IMR-90 (cell line): ENCODE measurements around the gene AAK1. TPM values are rescaled to one million over a fixed set of nuclear protein-coding genes. Genes with fewer than 3 reads are reported as not detected.
A peak's percentile ranks its signal among the peaks of the same experiment; 100 is the strongest.

ENCODE experiments used
- ATAC-seq: fragments of 200-7000 bp; cut with Tn5 transposase; 2 replicates; pipeline ENCODE4 v1.9.1; 2020; ENCODE audit warnings: low read depth, mild to moderate bottlenecking, moderate library complexity
- BruUV-seq: library from RNA; stranded (reverse); fragments of 400-500 nt; replicated peaks from 2 replicates; lab custom pipeline; 2021; lab: Mats Ljungman, UMichigan
- CTCF ChIA-PET: fragments of 300-600 bp; formaldehyde crosslinking; extraction: SDS; loops from one replicate; lab custom pipeline; 2021; ENCODE audit warnings: antibody characterized with exemption; lab: Yijun Ruan, JAX
- POLR2A ChIA-PET: fragments of 300-600 bp; sonication (Branson Sonifier 250); formaldehyde crosslinking; loops from one replicate; lab custom pipeline; 2022; ENCODE audit warnings: antibody characterized with exemption; ENCODE audit not compliant: unreplicated experiment; lab: Charles Lee
- DNase-seq: peaks from one replicate; pipeline ENCODE4 v3.0.0; 2013
- H2AFZ ChIP-seq: replicated peaks from 2 replicates; pipeline ENCODE3; 2013; ENCODE audit warnings: low read length, mild to moderate bottlenecking; ENCODE audit not compliant: poor library complexity
- H2AK5ac ChIP-seq: 2 replicates; pipeline ENCODE4 v1.6.1; 2013; ENCODE audit warnings: low read depth, low read length, inconsistent platforms
- H2AK9ac ChIP-seq: replicated peaks from 2 replicates; pipeline ENCODE3; 2013; ENCODE audit warnings: mild to moderate bottlenecking, low read depth, low read length, moderate library complexity; ENCODE audit not compliant: poor library complexity
- H2BK120ac ChIP-seq: 2 replicates; pipeline ENCODE4 v1.6.1; 2013; ENCODE audit warnings: low read depth, low read length, inconsistent platforms
- H2BK15ac ChIP-seq: 3 replicates; pipeline ENCODE4 v1.6.1; 2013; ENCODE audit warnings: low read depth, low read length, inconsistent platforms
- H2BK20ac ChIP-seq: 2 replicates; pipeline ENCODE4 v1.6.1; 2013; ENCODE audit warnings: low read depth, mild to moderate bottlenecking, inconsistent platforms, low read length, moderate library complexity
- H2BK5ac ChIP-seq: 2 replicates; pipeline ENCODE4 v1.6.1; 2013; ENCODE audit warnings: mild to moderate bottlenecking, low read depth, low read length, inconsistent platforms; ENCODE audit not compliant: poor library complexity, severe bottlenecking
- H3K14ac ChIP-seq: replicated peaks from 2 replicates; pipeline ENCODE4 v1.6.1; 2013; ENCODE audit warnings: low read depth, low read length, inconsistent platforms
- H3K18ac ChIP-seq: 2 replicates; pipeline ENCODE4 v1.6.1; 2013; ENCODE audit warnings: low read depth, low read length, control low read depth
- H3K23ac ChIP-seq: 2 replicates; pipeline ENCODE4 v1.6.1; 2013; ENCODE audit warnings: low read depth, low read length, inconsistent platforms
- H3K27ac ChIP-seq: 2 replicates; pipeline ENCODE4 v1.5.1; 2013; ENCODE audit warnings: mild to moderate bottlenecking, control low read depth, low read length; ENCODE audit not compliant: insufficient read depth
- H3K27me3 ChIP-seq: 2 replicates; pipeline ENCODE4 v1.6.1; 2013; ENCODE audit warnings: low read length; ENCODE audit not compliant: control insufficient read depth, insufficient read depth
- H3K36me3 ChIP-seq: 2 replicates; pipeline ENCODE4 v1.6.1; 2013; ENCODE audit warnings: low read length, mixed read lengths; ENCODE audit not compliant: control insufficient read depth, insufficient read depth
- H3K4ac ChIP-seq: 2 replicates; pipeline ENCODE4 v1.6.1; 2013; ENCODE audit warnings: low read depth, low read length, inconsistent platforms
- H3K4me1 ChIP-seq: 2 replicates; pipeline ENCODE4 v1.6.1; 2013; ENCODE audit warnings: low read length, mixed read lengths; ENCODE audit not compliant: control insufficient read depth, insufficient read depth
- H3K4me2 ChIP-seq: 2 replicates; pipeline ENCODE4 v1.6.1; 2013; ENCODE audit warnings: low read depth, mild to moderate bottlenecking, control low read depth, low read length, moderate library complexity
- H3K4me3 ChIP-seq: 2 replicates; pipeline ENCODE4 v1.5.1; 2013; ENCODE audit warnings: low read depth, mild to moderate bottlenecking, control low read depth, low read length, moderate library complexity; ENCODE audit not compliant: insufficient read depth
- H3K56ac ChIP-seq: 2 replicates; pipeline ENCODE4 v1.6.1; 2013; ENCODE audit warnings: low read length, inconsistent platforms; ENCODE audit not compliant: insufficient read depth; ENCODE audit errors: extremely low read depth
- H3K79me1 ChIP-seq, 2 experiments: 2 replicates each; pipeline ENCODE4 v1.6.1; 2013; ENCODE audit warnings: low read length in 2 of 2, inconsistent platforms in 1 of 2, low read depth in 1 of 2
- H3K9ac ChIP-seq: 2 replicates; pipeline ENCODE4 v1.6.1; 2013; ENCODE audit warnings: low read depth, low read length, control low read depth
- H3K9me1 ChIP-seq: 2 replicates; pipeline ENCODE4 v1.6.1; 2013; ENCODE audit warnings: low read length, inconsistent platforms; ENCODE audit not compliant: insufficient read depth
- H3K9me3 ChIP-seq: 2 replicates; pipeline ENCODE4 v1.6.1; 2013; ENCODE audit warnings: low read length; ENCODE audit not compliant: control insufficient read depth, insufficient read depth
- H4K20me1 ChIP-seq: 2 replicates; pipeline ENCODE4 v1.6.1; 2013; ENCODE audit warnings: low read length, inconsistent platforms; ENCODE audit not compliant: insufficient read depth
- H4K5ac ChIP-seq: 2 replicates; pipeline ENCODE4 v1.6.1; 2013; ENCODE audit warnings: mild to moderate bottlenecking, low read depth, low read length, control low read depth
- H4K8ac ChIP-seq, 2 experiments: 2 replicates each; pipeline ENCODE4 v1.6.1; 2013; ENCODE audit warnings: low read depth in 2 of 2, low read length in 2 of 2, control low read depth in 1 of 2, inconsistent platforms in 1 of 2
- H4K91ac ChIP-seq: 2 replicates; pipeline ENCODE4 v1.6.1; 2013; ENCODE audit warnings: low read depth, low read length, inconsistent platforms; ENCODE audit not compliant: insufficient read depth
- BHLHE40 ChIP-seq: fragments of 150-350 bp; IDR thresholded peaks from 2 replicates; pipeline ENCODE4 v1.6.1; 2016; ENCODE audit warnings: mild to moderate bottlenecking, low read depth, low read length
- CEBPB ChIP-seq: IDR thresholded peaks from 2 replicates; pipeline ENCODE4 v1.6.1; 2012; ENCODE audit warnings: low read depth, low read length, improper control_type of control experiment
- MAZ ChIP-seq: IDR thresholded peaks from 2 replicates; pipeline ENCODE4 v1.6.1; 2012; ENCODE audit warnings: low read depth, mild to moderate bottlenecking, low read length, improper control_type of control experiment, moderate library complexity, borderline replicate concordance
- MXI1 ChIP-seq: IDR thresholded peaks from 2 replicates; pipeline ENCODE4 v1.6.1; 2012; ENCODE audit warnings: low read depth, mild to moderate bottlenecking, low read length, moderate library complexity, borderline replicate concordance
- NFE2L2 ChIP-seq: fragments of 150-350 bp; IDR thresholded peaks from 2 replicates; pipeline ENCODE4 v1.6.1; 2016; ENCODE audit warnings: low read depth, mild to moderate bottlenecking, low read length
- POLR2A ChIP-seq: IDR thresholded peaks from 2 replicates; pipeline ENCODE4 v1.6.1; 2012; ENCODE audit warnings: mild to moderate bottlenecking, low read depth, low read length
- RAD21 ChIP-seq: IDR thresholded peaks from 2 replicates; pipeline ENCODE4 v1.6.1; 2012; ENCODE audit warnings: low read length, improper control_type of control experiment
- RFX5 ChIP-seq: IDR thresholded peaks from 2 replicates; pipeline ENCODE4 v1.8.0; 2012; ENCODE audit warnings: low read depth, mild to moderate bottlenecking, low read length, moderate library complexity
- SMC3 ChIP-seq: fragments of 150-350 bp; IDR thresholded peaks from 2 replicates; pipeline ENCODE4 v1.6.1; 2016; ENCODE audit warnings: low read depth, mild to moderate bottlenecking, antibody characterized with exemption, low read length, moderate library complexity
- USF2 ChIP-seq: fragments of 150-350 bp; IDR thresholded peaks from 2 replicates; pipeline ENCODE4 v1.6.1; 2017; ENCODE audit warnings: mild to moderate bottlenecking, antibody characterized with exemption, low read length, low read depth
- WGBS, 2 experiments: methylation state at CpG; one replicate each; pipeline versions ENCODE4 v1.1.5 to v1.1.7; 2013; ENCODE audit warnings: missing lambda C conversion rate in 2 of 2; ENCODE audit not compliant: insufficient read length in 1 of 2; ENCODE audit errors: extremely low coverage in 2 of 2; 5-methylcytosine and 5-hydroxymethylcytosine counted together
- dilution Hi-C: fragments of 300-500 bp; cut with HindIII; formaldehyde crosslinking; loops from one replicate; pipeline ENCODE4 v1.14.3; 2018; ENCODE audit warnings: low sequenced_read_pairs; ENCODE audit not compliant: unreplicated experiment
- in situ Hi-C: fragments of 300-500 bp; cut with MboI; formaldehyde crosslinking; loops from 3 replicates; pipeline ENCODE4 v1.14.3; 2019; ENCODE audit warnings: low sequenced_read_pairs, inconsistent platforms, mixed read lengths
- intact Hi-C: fragments of 100-400 bp; cut with micrococcal nuclease; formaldehyde crosslinking; loops from 2 replicates; pipeline ENCODE4 v1.10.0; 2022
- polyA plus RNA-seq, 3 experiments: library from polyadenylated mRNA; depleted of rRNA; stranded (reverse); fragments of >200 nt; gene quantifications; 2 replicates each; pipeline ENCODE4 v1.2.3, GENCODE V29; 2012; ENCODE audit warnings: low replicate concordance in 1 of 3
- total RNA-seq: library from RNA; depleted of rRNA; stranded (reverse); fragments of >200 nt; gene quantifications from 2 replicates; pipeline ENCODE4 v1.2.3, GENCODE V29; 2012
- TF ChIP-seq, protein P1 (sequence below): fragments of 150-350 bp; IDR thresholded peaks from 2 replicates; pipeline ENCODE4 v1.6.1; 2016; ENCODE audit warnings: low read depth, mild to moderate bottlenecking, low read length, moderate library complexity, borderline replicate concordance

AAK1 gene
- total and polyA plus RNA-seq, 2 of the 4 experiments (the other 2 are of a cell fraction): 21.9 to 26.5 TPM

DNA sequence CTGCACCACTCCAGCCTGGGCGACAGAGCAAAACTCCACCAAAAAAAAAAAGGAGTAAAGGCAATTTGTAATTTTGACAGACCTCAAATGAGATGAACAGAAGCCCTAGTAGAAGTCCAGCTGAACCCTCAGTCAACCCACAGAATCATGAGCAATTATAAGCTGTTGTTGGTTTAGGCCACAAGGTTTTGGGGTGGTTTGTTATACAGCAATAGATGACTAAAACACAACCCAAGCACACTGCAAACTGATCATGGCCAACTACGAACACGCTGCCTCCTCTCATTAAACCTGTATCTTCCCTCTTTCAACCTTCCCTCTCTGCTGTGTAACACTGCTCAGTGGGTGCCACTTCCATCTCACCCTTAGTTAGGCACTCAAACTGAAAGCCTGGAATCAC, 22.1 kb downstream of the AAK1 start:
- Histone ChIP-seq H3K4me2 (no peak overlapping the region), H3K27me3 (no peaks in the 10 kb centered on the region), H2AK5ac (no peak overlapping the region), H3K23ac (no peak overlapping the region), H2BK120ac (no peak overlapping the region), H3K9me1 (peaks cover 38% of the 10 kb centered on the region), H3K36me3 (no peaks in the 10 kb centered on the region), H2BK5ac (no peak overlapping the region), H3K4me3 (no peak overlapping the region), H2AK9ac (no peak overlapping the region), H2AFZ (no peak overlapping the region), H4K8ac (no peak overlapping the region), H3K4me1 (peaks cover 18% of the 10 kb centered on the region), H4K20me1 (peaks cover 96% of the 10 kb centered on the region), H3K14ac (peak overlapping the region; percentile 14; the same call in 1 of the 2 replicates), H3K9ac (no peak overlapping the region), H3K9me3 (no peaks in the 10 kb centered on the region), H3K79me1 (peaks cover 45 to 85% of the 10 kb centered on the region in 2 experiments), H4K5ac (no peak overlapping the region), H4K91ac (no peak overlapping the region), H2BK15ac (no peak overlapping the region), H3K4ac (no peak overlapping the region), H2BK20ac (no peak overlapping the region), H3K18ac (no peak overlapping the region), H3K56ac (no peak overlapping the region), H3K27ac (no peak overlapping the region)
- DNase-seq (no peak), ATAC-seq (no peak)
- ChIA-PET POLR2A (interaction anchor here (0.7 kb wide), 1 partner anchor 55 kb away, joined by 3 read pairs; no protein-coding TSS in a partner anchor), CTCF (no interaction called here)
- in situ Hi-C loops: no loop called here
- no TSS peak for BruUV-seq
- intact Hi-C loops: no loop called here
- dilution Hi-C loops: no loop called here
- TF ChIP-seq, protein P1, sequence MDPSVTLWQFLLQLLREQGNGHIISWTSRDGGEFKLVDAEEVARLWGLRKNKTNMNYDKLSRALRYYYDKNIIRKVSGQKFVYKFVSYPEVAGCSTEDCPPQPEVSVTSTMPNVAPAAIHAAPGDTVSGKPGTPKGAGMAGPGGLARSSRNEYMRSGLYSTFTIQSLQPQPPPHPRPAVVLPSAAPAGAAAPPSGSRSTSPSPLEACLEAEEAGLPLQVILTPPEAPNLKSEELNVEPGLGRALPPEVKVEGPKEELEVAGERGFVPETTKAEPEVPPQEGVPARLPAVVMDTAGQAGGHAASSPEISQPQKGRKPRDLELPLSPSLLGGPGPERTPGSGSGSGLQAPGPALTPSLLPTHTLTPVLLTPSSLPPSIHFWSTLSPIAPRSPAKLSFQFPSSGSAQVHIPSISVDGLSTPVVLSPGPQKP: no peak
- TF ChIP-seq MAZ (no peak), NFE2L2 (no peak), USF2 (no peak), CEBPB (no peak), RFX5 (no peak), MXI1 (no peak), BHLHE40 (no peak), RAD21 (no peak), POLR2A (no peak), SMC3 (no peak)
- WGBS, 2 experiments: 100% methylated on average over 2 of the region's 3 CpGs; no CpG with 5 or more reads in 1 of the 2 experiments
